HL-60/S4 (cell line): ENCODE measurements around the gene PLAA.

Experiments
- in situ Hi-C: fragments of 300-500 bp; cut with MboI; formaldehyde crosslinking; loops from 2 replicates; pipeline ENCODE4 v1.14.3; 2022; ENCODE audit warnings: low sequenced_read_pairs

Gene PLAA

GRCh38 chr9:26946753-26947727 is at the start of gene PLAA:
Gene PLAA, minus strand, starts transcription at chr9:26947242. Its CDS starts 197 bp downstream, at chr9:26947045.
- in situ Hi-C loops, result no loop called here

GRCh38 chr9:26995810-26996209 is 48.8 kb upstream of the PLAA start:
- in situ Hi-C loops, result loop anchor here (25.0 kb wide), 1 partner anchor 259 kb away; no protein-coding TSS in a partner anchor

GRCh38 chr9:26983340-26983739 is 36.3 kb upstream of the PLAA start:
- in situ Hi-C loops, result loop anchor here (25.0 kb wide), 1 partner anchor 246 kb away; no protein-coding TSS in a partner anchor

GRCh38 chr9:26975728-26976707 is 29.0 kb upstream of the PLAA start:
- in situ Hi-C loops, result loop anchor here (25.0 kb wide), 1 partner anchor 239 kb away; no protein-coding TSS in a partner anchor

- in situ Hi-C loops, result loop anchor here (25.0 kb wide), 1 partner anchor 238 kb away; no protein-coding TSS in a partner anchor
Observed at GRCh38 chr9:26974927-26975326, 27.9 kb upstream of the PLAA start.

GRCh38 chr9:26973989-26974388 is 26.9 kb upstream of the PLAA start:
- in situ Hi-C loops, result no loop called here

GRCh38 chr9:26971721-26972120 is 24.7 kb upstream of the PLAA start:
- in situ Hi-C loops, result no loop called here

- in situ Hi-C loops, result no loop called here
Observed at GRCh38 chr9:26956860-26957233, 9.8 kb upstream of the PLAA start.

GRCh38 chr9:26955921-26956859 is 9.1 kb upstream of the PLAA start, which contains the start of gene IFT74:
Gene IFT74, plus strand, starts transcription at chr9:26956412. Its CDS starts 5,556 bp downstream, at chr9:26961968.
- in situ Hi-C loops, result no loop called here

GRCh38 chr9:26955222-26955903 is 8.3 kb upstream of the PLAA start:
- in situ Hi-C loops, result no loop called here

- in situ Hi-C loops, result no loop called here
Observed at GRCh38 chr9:26954050-26954508, 7.0 kb upstream of the PLAA start.

GRCh38 chr9:26951794-26952193 is 4.8 kb upstream of the PLAA start:
- in situ Hi-C loops, result no loop called here

GRCh38 chr9:26950521-26950920 is 3.5 kb upstream of the PLAA start:
- in situ Hi-C loops, result no loop called here

- in situ Hi-C loops, result no loop called here
Observed at GRCh38 chr9:26949637-26950069, 2.6 kb upstream of the PLAA start.

GRCh38 chr9:26947736-26948135 is 694 bp upstream of the PLAA start:
- in situ Hi-C loops, result no loop called here

GRCh38 chr9:26945591-26945990 is 1.5 kb downstream of the PLAA start:
- in situ Hi-C loops, result no loop called here

GRCh38 chr9:26940779-26941178 is 6.3 kb downstream of the PLAA start:
- in situ Hi-C loops, result no loop called here

- in situ Hi-C loops, result no loop called here
Observed at GRCh38 chr9:26939955-26940711, 6.9 kb downstream of the PLAA start.
